Activated CD8-positive, alpha-beta memory T cell treated with anti-CD3 and anti-CD28 coated beads for 48 hours (primary cell): ENCODE data around the gene DNAJC7.

ENCODE experiments used
- DNase-seq, 3 experiments: peaks; one replicate each; pipeline ENCODE4 v3.0.0-alpha.2; 2020; ENCODE audit warnings: low read depth in 2 of 3, low spot score in 2 of 3

Gene DNAJC7, protein sequence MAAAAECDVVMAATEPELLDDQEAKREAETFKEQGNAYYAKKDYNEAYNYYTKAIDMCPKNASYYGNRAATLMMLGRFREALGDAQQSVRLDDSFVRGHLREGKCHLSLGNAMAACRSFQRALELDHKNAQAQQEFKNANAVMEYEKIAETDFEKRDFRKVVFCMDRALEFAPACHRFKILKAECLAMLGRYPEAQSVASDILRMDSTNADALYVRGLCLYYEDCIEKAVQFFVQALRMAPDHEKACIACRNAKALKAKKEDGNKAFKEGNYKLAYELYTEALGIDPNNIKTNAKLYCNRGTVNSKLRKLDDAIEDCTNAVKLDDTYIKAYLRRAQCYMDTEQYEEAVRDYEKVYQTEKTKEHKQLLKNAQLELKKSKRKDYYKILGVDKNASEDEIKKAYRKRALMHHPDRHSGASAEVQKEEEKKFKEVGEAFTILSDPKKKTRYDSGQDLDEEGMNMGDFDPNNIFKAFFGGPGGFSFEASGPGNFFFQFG

DNA sequence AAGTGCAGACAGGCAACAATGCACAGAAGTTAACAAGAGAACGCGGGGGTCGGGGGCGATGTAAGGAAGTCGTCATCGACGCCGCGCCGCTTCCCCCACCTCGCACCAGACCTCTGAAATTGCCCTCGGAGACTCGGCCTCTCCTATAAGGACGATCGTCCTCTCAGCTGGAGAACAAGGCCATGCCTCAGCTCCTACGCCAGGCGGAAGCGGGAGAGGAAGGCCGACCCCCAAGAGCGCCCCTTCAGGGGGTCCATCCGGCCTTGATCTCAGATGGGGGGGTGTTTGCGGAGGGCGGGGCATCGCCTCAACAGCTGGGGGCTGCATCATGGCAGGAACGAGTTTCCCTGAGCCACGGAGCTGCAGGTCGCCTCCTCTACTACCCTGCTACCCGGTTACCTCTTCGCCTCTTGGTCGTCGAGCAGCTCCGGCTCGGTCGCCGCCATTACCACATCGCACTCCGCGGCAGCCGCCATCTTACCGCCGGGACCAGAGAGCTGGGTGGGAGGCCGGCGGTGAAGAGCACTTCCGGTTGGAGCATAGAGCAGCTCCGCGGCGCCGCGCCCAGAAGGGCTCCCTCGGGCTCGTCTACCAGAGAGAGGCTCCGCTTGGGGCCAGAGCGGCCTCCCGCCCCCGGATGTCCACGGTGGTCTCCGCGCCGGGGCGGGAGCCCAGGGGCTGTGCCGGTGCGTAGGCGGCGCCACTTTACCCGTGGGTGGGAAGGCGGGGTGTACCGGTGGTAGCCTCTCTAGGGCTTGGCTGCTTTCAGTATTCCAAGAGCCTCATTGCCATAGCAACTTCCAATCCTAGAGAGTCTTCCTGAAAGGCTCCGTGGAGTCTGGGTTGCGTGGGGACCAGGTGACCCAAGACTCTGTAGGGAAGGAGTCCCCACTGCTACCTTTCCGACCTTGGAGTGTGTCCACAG lies at the start of gene DNAJC7:
TSS of gene DNAJC7 (minus strand) at position 499 of the 925 bp plus-strand sequence. CDS start at position 476, 23 bp downstream.
- DNase-seq, result peak; percentile 77 to 85 (median 80)

DNA sequence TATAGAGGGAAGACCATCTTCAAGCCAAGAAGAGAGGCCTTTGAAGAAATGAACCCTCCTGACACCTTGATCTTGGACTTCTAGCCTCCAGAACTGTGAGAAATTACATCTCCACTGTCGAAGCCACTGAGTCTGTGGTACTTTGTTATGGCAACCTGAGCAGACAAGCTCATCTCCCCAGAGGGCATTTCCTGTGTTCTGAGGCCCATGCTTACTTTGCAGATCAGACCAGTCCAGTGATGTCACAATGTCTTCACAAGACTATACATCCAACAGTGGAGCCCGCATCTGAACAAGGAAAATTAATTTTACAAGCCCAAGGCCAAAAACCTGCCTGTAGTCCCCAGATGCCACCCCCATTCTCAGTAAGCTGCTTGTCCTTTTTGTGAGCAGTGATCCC lies 48.0 kb upstream of the DNAJC7 start:
- DNase-seq, result no peak

DNA sequence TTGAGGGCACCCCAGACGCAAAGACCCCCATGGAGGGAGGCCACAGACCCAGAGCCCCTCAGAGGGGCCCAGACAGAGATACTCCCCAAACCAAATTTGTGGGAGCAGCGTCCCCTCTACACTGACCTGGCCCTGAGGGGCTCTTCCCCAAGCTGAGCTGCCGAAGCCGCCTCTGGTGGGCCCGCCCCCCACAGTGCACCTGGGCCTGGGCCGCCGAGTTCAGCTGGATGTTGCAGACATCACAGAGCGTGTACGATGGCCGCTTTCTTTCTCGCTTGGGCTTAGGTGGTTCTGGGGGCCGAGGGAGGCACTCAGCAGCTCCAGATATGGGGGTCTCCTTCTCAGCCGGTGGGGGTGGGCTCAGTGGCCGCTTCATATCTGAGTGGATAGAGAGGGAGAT lies 45.4 kb upstream of the DNAJC7 start:
- no peak for DNase-seq

DNA sequence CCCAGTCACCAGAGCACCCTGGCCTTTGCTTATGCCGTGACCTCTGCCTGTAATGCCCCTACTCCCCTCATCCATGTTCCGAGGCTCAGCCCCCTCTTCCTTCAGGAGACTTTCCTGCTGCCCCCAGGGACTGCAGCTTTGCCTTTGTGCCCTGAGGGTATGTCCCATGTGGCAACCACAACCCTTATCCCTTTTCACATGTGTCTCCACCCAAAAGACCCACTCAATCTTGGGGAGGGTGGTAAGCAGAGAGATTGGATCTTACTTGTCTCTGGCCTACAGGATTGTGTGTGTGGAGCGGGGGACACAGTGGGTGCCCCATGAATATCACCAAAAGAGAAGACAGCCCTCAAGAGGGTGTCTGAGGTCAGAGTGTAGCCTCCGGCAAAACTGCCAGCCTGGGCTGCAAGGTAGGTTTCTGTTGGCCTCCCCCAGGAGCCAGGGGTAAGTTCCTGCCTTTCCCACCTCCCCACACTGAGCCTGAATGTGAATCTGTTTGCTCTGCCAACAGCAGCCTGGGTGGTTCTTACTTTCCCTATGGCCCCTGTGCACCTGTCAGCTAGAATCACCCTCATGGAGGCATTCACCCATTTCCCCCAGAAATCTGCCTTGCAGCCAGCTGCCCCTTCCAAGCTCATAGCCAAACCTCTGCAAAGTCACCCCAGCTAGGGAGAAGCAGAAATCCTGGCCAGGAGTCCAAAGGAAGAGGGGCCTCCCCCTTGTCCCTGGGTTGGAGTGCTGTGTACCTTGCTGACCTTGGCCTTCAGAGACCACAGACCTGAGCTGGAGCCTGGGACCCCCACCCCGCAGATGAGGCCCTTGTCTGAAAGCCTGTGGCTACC lies 44.6 kb upstream of the DNAJC7 start:
- DNase-seq, result no peak

DNA sequence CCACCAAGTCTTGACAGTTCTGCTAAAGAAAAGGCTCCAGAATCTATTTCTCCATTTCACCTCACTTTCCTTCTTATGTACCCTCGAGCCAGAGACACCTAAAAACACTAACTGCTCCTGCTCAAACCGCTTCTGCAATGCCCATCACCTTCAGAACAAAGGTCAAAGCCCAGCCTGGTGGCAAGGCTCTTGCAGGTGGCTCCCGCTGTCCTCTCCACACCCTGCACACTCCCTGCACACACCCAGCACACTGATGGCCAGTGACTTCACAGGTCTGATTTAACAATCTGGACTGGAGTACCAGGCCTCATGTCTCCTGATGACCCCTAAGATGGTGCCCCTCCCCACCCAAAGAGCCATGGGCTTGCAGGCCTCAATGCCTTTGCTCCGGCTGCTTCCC lies 43.0 kb upstream of the DNAJC7 start:
- no peak for DNase-seq

DNA sequence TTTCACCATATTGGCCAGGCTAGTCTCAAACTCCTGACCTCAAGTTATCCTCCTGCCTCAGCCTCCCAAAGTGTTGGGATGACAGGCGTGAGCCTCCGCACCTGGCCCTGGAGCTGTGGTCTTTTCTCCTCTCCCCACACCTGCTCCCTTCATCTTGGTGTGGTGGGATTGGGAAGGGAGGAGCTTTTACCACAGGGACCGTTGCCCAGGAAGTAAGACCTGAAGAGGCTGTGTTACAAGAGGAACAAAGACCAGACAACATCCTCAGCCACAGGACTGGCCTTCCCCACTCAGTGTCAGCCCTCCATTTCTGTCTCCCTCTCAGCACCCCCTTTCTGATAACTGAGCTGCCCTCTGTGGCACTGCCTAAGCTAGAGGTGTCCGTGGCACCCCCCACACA lies 42.6 kb upstream of the DNAJC7 start:
- DNase-seq, result no peak

DNA sequence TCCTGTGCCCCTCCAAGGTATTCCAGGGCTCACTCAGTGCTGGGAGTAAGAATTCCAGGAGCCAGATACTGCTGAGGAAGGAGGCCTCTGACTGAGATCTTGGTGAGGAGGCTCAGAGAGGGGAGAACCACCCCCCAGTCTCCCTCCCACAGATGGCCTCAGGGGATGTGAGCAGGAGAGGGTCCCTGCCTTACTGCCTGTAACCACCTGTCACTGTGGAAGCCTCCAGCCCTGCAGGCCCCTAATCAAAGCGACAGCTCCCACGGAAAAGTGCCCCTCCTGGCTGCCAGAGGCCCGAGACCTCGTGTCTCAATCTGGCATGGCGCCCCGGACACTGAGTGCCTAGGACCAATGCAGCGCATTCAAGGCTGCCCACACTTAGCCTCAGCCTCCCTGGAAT lies 40.8 kb upstream of the DNAJC7 start:
- DNase-seq, result no peak

DNA sequence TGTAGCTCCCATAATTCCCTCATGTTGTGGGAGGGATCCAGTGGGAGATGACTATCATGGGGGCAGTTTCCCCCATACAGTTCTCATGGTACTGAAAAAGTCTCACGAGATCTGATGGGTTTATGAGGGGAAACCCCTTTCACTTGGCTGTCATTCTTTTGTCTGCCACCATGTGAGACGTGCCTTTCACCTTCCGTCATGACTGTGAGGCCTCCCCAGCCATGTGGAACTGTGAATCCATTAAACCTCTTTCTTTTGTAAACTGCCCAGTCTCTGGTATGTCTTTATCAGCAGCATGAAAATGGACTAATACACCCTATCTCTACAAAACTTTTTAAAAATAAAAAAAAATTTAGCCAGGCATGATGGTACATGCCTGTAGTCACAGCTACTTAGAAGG lies 39.4 kb upstream of the DNAJC7 start:
- no peak for DNase-seq

DNA sequence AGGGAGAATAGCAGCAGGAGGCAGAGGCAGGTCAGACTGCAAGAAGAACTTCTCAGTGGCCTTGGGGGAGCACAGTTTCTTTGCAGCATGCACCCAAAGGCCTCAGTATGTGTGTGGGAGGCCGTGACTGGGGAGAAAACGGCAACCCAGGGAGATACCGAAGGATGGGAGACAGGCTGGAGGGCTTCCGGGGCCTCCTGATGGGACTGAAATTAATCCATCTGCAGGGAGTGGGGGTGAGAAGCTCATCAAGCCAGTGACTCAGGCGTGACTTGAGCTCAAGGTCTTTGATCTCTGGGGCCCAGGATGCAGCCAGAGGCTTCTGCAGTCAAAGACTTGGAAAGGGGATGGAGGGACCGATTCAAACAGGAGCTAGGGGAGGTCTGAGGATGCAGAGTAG lies 38.3 kb upstream of the DNAJC7 start:
- no peak for DNase-seq

DNA sequence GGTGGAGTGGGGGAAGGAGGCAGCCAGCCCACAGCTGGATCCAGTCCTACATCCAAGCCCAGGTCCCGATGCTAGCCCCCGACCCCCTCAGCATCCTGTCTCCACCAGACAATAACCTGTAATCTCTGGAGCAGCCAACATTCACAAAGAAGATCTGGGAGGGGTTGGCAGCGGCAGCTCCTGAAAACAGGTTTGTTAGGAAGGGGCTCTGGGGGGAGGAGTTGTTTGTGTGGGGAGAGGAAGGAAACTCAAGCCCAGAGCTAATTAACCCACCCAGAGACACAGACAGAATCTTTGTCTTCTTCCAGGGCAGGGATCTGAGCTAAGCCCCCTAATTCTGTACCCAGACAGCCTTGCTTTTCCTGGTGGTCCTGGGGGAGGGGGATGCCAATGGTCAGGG lies 37.8 kb upstream of the DNAJC7 start:
- DNase-seq, result no peak

DNA sequence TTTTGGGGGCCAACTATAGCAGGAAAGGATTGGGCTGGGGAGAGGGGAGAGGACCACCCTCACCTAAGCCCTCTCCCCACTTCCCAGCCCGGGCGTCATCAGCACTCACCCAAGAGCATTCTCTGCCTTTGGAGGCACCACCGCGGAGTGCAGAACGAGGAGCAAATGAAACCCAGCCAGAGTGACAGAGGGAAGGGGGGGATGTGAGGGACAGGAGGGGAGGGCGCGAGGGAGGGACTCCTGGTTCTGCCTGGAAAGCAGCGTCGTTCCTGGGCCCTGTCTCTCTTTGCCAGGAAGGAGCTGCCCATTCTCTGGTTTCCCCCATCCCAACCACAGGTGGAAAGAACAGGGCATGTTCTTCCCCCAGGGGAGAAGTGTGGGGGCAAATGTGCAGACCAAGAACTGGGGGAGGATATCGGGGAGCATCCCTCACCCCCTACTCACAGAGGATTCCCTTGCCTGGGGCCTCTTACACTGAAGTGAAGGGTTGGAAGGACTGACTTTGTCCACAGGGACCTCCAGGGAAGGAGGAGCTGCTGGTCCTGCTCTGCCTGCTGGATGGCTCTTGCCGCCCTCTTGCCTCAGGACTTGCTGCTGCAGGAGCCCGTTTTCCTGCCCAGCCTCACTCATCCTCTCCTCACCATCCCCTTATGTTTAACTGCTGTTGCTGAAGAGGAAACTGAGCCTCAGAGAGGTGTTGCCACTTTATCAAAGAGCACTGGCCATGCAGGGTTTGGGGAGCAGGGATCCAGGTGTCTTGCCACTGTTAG lies 36.7 kb upstream of the DNAJC7 start:
- DNase-seq, result no peak

DNA sequence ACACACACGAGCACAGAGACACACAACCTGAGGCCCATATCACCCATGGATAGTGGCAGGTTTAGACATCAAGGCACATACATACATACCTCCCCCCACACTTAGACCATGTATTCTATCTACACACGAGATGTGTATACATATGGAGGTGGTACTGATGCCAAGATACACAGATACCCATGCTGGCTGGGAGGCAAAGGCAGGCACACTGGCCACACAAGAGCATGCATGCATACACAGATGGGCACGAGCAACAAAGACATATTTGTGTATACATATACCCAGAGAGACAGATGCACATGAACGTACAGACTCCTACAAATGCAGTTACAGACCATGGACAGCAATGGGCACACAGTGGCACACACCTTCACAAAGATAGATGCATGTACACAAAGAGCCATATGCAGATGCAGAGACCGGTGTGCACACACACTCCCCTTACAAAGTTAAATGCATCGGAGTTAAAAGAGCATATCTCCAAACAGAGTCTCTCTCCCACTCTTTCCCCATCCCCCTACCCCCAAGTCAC lies 35.2 kb upstream of the DNAJC7 start:
- no peak for DNase-seq

DNA sequence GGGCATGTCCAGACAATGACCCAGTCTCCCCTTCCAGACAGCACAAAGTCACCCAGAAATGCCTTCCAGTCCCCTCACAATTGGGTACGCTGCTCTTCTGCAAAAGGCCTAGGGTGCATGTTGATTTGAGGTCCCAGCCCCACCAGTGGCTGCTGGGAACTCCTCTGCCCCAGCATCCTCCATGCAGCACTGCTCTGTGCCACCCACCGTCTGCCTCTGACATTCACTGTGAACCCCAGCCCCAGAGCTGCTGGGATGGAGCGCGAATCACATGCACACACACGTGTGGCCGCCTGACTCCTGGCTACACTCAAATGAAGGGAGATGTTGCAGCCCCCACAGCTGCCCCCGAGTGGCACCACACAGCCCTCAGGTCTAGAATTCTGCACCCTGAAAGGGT lies 34.4 kb upstream of the DNAJC7 start:
- DNase-seq, result no peak

DNA sequence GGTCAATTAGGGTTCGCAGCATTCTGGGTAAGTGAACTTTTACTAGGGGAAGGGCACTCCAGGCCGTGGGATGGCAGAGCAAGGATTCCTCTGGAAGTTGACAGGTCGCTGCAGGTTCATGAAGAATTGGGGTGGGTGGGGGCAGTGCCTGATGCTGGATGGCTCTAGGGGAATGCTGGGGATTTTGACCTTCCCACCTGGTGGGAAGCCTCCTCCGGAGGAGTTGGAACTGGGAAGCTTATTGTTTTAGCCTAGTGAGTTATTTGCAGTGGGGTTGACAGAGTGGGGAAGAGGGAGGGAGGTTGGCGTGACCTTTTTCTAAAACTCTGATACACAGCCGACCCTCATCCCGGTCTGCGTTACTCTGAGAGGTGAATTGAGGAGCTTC lies 33.8 kb upstream of the DNAJC7 start:
- DNase-seq, result no peak

DNA sequence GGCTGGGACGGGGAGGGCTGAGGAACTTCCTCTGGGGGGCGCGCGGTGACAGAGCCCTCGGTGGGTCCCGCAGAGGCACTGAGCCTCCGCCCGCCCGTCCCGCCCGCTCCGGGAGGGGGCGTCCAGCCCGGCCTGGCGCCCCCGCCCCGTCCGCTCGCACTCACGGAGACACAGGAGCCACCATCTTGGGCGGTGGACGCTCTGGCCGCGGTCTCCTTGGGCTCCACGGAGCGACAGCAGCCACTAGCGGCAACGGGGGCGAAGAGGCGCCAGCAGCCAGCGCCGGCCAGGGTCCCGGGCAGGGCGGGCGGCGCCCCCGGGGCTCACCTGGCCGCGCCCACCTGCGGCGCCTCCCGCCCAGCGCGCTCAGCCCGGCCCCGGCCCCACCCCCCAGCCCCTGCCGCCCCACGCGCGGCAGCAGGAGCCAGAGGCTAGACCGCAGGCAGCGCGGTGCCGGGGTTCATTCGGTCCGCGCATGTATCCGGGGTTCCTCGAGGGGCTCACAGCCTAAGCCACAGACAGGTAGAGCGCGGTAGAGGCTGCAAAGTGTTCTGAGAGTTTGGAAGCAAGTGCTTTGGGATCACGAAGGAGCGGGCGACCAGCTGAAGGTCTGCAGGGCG lies 33.3 kb upstream of the DNAJC7 start, which contains the start of gene C17orf113:
TSS of gene C17orf113 (minus strand) at position 209 of the 620 bp plus-strand sequence. CDS start 7,225 bp downstream, outside the sequence.
- DNase-seq, result peak in 1 of 3 experiments; percentile 21

DNA sequence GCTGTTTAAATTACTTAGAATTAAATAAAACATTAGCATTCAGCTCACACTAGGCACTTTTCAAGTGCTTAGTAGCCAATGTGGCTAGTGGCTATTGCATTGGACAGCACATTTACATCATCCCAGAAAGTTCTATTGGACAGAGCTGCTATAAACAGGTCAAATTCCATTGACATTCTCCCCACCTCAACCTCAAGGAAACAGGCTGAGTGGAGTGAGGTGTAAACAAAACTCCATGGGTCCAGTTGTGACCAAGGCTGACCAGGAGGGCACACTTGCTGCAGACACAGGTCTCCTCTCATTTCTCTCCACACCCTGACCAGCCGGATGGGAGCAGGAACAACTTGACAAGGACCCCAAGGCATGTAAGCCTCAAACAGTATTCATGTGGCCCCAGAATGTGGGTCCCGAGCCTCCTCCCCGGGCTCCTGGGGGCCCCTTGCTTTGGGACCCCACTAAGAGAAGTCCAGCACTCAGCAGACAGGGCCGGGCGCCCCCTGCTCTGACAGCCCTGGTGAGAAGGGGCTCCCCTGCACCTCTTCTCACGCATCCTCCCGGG lies 32.7 kb upstream of the DNAJC7 start:
- no peak for DNase-seq

DNA sequence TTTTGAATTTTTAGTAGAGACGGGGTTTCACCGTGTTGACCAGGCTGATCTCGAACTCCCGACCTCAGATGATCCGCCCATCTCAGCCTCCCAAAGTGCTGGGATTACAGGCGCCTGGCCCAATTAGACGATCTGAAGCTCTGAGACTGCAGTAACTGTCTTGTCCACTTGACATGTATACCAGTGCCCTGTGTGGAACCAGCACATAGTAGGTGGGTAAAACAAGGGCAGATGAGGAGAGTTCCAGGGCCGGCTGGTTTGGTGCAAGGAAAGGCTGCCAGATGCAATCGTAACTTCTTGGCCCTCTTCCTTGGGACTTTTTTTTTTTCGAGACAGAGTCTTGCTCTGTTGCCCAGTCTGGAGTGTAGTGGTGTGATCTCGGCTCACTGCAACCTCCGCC lies 30.1 kb upstream of the DNAJC7 start:
- no peak for DNase-seq

DNA sequence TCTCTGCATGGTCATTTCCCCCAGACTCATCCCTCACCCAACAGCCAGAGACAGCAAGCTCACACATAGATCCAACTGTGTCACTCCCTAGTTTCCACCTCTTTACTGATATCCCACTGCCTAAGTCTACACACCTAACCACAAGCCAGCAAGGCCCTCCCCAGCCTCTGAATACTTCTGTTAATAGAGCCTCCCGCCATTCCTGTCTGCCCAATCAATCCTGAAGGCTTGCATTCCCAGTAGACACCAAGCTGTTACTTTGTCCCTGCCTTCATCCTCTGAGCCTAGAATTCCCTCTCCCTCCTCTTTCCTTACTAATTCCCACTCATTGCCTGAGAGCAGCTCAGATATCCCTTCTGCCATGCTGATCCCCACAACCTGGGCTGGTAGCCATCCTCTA lies 28.5 kb upstream of the DNAJC7 start:
- no peak for DNase-seq
